DMS79 treated with DMSO at 0.1 percent for 48 hours (cell line): ENCODE measurements around the gene RPGR.

Experiments
- DNase-seq: peaks from one replicate; lab custom pipeline; 2025; lab: John Stamatoyannopoulos, UW

RPGR gene

DNA sequence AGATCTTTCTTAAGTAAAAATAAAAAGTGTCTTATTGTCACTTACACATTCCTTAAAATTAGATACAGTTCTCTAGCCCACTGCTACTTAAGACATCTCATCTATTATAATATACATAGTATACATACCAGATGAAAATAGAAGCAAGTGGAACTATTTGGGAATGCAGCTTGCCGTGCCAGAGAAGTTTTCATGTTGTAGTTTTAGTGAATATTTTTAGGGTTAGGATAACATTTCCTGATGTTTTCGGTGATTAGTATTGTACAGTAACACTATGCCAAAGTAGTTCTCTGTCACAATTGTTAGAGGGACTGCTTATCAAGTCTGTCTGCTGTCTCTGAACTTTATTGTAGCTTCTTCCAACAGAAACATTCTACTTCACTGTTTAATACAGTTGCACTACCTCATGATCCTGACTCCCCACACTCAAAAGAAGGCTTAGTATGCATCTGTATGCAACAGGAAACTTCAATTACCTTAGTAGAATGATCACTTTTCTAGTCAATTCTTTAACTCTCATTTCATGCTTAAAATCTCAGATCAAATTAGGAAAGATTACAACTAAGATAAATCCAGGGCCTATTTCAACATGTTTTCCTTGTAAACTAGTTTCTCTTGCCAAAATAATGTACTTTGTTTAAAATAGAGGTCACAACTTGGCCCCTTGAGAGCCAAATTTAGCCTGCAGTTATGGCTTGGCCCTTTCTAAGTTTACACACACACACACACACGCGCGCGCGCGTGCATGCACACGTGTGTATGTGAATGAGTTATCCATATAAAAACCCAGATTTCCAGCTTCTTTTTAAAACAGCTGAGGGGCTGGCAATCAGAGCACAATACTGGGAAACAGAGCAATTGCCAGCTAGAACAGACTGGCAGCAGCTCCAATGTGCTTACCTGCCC is 64.3 kb downstream of the RPGR start:
- DNase-seq = no peak

DNA sequence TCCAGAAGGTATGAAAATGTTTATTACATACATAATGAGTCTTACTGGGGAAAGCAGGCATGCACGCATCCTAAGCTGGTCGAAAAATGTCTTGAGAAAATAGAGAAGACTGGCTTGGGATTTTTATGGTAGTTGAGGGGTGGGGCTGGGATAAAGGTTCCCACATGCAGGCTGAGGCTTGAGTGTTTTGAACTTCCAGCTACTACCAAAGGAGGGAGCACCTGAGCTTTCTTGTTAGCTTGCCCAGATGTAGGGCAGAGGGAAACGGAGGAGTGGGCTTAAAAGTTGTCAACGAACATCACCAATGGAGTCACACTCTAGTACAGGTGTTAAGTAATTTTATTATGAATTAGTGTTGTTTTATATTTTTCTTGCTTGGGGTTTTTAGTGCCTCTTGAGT is 67.1 kb downstream of the RPGR start:
- no peak for DNase-seq

DNA sequence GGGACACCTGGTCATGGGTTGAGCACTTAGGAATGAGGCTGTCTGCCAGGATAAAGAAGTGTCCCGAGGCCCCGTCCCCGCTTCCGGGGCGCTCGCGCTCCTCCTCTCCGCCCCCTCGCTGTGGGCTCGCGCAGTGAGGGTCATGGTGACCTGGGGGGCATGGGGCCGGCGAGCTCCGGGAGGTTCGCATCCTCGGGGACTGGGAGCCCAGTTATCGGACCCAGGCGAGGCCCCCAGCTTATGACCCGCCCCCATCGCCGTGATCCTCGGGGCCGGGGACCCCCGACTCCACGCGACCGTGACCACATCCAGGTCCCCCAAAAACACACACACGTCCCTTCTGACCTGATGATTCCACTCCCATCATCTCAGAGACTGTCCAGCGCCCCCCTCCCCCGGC is 71.3 kb downstream of the RPGR start:
- no peak for DNase-seq

DNA sequence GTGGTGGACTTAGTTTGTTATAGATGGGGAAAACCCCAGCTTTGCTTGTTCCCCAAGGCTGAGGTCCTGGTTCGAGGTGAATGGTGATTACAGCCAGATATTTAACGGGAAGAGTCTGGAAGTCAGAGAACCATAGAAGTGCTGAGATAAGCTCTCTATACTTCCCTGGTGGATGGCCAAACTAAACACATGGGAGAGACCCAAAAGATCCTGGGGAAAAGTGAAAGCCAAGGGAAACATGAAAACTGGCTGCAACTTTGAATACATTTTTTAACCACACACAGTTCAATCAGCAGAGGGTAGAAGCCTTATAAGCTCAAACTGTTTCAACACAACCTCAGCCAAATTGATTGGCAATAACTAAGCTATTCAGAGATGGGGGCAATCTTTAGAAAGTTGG is 77.3 kb downstream of the RPGR start:
- no peak for DNase-seq

GRCh38 chrX:38247051-38247450 is 80.3 kb downstream of the RPGR start:
- no peak for DNase-seq

DNA sequence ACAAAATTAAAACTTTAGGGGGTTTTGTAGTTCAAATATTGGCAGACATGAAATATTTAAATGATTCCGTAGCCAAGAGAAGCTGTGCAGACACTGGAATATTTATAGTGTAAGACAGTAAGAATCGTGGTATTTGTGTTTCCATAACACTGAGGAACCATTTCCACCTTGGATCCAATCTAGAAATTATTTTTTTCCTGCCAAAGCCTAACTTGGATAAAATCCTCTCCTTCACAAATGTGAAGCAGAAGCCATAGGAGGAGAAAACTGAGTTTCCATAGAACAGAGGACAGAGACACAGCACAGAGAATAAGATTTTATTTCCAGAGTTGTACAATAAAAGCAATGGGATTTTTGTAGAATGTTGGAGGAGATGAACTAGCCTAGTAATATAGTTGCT is 86.8 kb downstream of the RPGR start:
- DNase-seq = no peak

DNA sequence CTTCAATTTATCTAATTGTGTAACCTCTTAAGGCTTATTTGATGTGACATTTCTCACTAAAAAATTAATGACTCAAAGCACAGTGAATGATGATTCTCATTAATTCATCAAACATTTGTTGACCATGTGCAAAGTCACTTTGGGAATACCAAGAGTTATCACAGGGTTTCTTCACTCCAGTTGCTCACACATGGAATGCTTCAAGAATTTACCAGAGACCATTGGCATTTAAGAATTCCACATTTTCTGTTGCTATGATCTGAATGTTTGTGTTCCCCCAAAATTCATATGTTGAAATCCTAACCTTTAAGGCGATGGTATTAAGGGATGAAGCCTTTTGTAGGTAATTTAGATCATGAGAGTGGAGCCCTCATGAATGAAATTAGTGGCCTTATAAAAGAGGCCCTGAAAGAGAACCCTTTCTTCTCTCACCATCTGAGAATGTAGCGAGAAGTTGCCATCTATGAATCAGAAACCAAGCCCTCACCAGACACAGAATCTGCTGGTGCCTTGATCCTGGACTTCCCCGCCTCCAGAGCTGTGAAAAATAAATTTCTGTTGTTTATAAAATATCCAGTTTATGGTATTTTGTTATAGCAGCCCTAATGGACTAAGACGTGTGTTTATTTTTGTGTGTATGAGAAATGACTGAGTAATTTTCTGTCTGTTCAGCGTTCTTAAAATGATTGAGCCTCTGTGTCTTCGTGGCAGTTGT is 90.3 kb downstream of the RPGR start:
- DNase-seq = no peak

DNA sequence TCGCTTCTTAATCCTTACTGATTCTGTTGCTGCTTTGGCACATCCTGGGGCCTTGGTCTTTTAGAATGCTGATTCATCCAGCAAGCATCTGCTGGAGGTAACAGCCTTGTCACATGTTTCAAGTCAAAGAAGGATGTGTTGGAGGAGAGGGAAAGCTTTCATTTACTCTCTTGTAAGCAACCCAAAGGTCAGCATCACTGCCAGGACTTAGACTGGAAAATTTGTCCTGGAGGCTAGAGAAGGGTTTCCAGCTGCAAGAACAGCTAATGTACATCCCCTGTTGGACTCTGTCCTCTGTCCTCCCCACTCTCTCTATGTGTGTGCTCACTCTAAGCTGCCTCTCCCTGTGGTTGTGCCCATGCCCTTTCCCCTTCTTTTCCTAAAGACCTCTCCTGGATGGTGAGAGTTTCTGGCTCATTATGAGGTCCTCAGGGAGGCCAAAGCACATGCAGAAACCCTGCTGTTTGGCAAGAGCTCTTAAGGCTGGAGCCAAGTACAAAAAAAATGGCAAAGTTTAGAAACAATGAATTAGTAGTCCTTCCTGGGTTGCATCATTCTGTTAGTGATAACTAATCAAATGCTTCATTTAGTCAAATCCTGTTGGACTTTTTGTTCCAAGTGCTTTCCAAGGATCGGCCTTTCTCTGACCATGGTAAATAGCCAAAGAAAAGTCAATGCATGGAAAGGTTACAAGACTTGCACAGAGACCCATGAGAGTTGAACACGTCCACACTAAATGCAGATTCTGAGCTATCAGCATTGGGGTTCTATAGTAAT is 93.2 kb downstream of the RPGR start:
- no peak for DNase-seq

DNA sequence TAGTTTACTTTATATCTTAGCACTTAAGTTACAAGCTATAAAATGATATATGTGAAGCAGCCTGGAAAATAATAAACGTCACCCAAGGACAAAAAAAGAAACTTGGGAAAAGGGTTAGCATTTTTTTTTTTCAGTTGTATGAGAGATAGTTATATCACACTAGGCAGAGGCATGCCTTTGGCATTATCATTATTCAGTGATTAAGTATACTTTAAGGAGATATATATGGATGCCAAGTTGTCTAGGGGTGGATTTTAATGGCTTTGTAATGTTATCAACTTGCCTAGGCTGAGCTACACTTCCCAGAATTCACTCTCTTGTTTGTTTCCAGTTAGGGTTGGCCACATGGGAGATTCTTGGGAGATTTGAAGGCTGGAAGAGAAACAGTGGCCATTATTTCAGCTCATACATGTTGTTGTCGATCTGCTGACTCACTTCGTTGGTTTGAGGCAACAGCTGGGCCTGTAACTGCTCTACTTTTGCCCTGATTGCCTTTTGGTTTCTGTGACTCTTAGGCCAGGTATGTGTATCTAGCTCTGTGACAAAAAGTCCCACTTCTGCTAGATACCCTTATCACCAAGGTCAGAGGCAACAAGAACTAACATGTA is 95.1 kb downstream of the RPGR start:
- no peak for DNase-seq

- no peak for DNase-seq
These were observed 102.2 kb downstream of the RPGR start for GRCh38 chrX:38225093-38225492.

- no peak for DNase-seq
These were observed 103.1 kb downstream of the RPGR start for GRCh38 chrX:38224160-38224559.

- no peak for DNase-seq
These were observed 105.8 kb downstream of the RPGR start for GRCh38 chrX:38221391-38221929.

DNA sequence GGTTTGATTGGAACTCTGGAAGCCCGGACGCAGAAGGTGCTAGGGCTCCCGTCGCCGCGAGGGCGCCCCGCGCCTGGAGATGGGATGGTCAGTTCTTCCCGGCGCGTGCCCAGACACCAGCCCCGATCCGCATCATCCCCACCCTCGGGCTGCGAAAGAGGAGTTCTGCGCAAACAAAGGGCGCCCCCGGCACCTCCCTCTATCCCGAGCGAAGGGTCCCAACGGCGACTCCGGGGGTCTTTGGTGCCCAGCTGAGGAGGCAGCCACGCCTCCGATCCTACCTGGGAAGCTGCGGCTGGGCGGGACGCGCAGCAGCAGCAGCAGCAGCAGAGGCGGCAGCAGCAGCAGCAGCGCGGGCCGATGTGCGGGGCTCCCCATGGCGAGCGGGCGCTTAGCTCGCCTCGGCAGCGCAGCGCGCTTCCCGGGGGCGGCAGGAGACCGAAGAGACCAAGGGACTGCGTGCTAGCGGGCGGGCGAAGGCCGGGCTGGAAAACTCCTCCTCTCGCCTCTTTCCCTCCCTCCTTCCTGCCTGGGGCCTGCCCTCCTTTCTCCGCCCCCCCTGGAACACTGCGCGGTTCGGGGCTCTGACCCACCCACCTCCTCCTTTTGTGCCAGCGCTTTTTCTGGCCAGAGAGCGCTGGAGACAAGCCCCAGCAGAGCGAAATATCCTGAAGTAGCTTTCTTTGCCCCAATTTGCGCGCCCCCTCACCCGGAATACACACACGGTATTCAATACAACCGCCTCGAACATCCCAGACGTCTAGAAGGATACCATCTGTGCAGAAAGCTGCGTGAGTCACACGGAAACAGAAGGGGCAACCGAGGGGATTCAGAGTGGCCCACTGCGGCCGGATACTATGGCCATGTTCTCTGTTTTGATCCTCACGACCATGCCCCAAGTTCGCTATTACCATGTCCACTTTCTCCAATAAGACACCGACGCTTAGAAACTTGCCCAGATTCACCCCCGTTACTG is 106.6 kb downstream of the RPGR start, which contains the start of gene SRPX:
Gene SRPX, minus strand, starts transcription at position 457 of the 976 bp plus-strand sequence. Its CDS starts 79 bp downstream, at position 378.
- DNase-seq = no peak

- no peak for DNase-seq
These were observed 107.3 kb downstream of the RPGR start for GRCh38 chrX:38220024-38220414.
